GM10847 (cell line): Measurements from ENCODE around the gene FAM9C.

Experiments
- POLR2A ChIP-seq: IDR thresholded peaks from 2 replicates; pipeline ENCODE4 v1.6.1; 2011; ENCODE audit not compliant: insufficient read length; ENCODE audit errors: extremely low read depth

The FAM9C gene

GRCh38 chrX:13044441-13044840 is at the start of gene FAM9C:
Gene FAM9C (minus strand): TSS chrX:13044620. CDS start chrX:13043789, 831 bp downstream.
- TF ChIP-seq POLR2A: no peak

- TF ChIP-seq POLR2A: no peak
These were observed 49.2 kb upstream of the FAM9C start for GRCh38 chrX:13093529-13094140.

GRCh38 chrX:13092455-13092941 is 48.1 kb upstream of the FAM9C start:
- peak; percentile 22 for TF ChIP-seq POLR2A

GRCh38 chrX:13091111-13091765 is 46.8 kb upstream of the FAM9C start:
- no peak for TF ChIP-seq POLR2A

GRCh38 chrX:13090339-13091110 is 46.1 kb upstream of the FAM9C start:
- TF ChIP-seq POLR2A: no peak

- TF ChIP-seq POLR2A: no peak
These were observed 45.6 kb upstream of the FAM9C start for GRCh38 chrX:13090027-13090338.

- no peak for TF ChIP-seq POLR2A
These were observed 43.7 kb upstream of the FAM9C start for GRCh38 chrX:13088156-13088487.

GRCh38 chrX:13087322-13088155 is 43.1 kb upstream of the FAM9C start:
- TF ChIP-seq POLR2A: no peak

- TF ChIP-seq POLR2A: no peak
These were observed 41.7 kb upstream of the FAM9C start for GRCh38 chrX:13086076-13086475.

GRCh38 chrX:13085526-13085925 is 41.1 kb upstream of the FAM9C start:
- TF ChIP-seq POLR2A: peak; percentile 35

GRCh38 chrX:13084611-13085010 is 40.2 kb upstream of the FAM9C start:
- TF ChIP-seq POLR2A: no peak

- no peak for TF ChIP-seq POLR2A
These were observed 38.0 kb upstream of the FAM9C start for GRCh38 chrX:13082206-13083065.

- no peak for TF ChIP-seq POLR2A
These were observed 37.2 kb upstream of the FAM9C start for GRCh38 chrX:13081395-13082205.
